ENCODE measurements around the gene CAMTA1.
"Not testable (repeated sequence)": the region's sequence is repeated elsewhere in the genome, so short reads cannot be mapped to it uniquely, and the experiment has no call there.

CAMTA1 gene

GRCh38 chr1:7319196-7319595 is 533.9 kb downstream of the CAMTA1 start:
- Histone ChIP-seq H3K4me3 (ENCODE audit: low read length) (no peak overlapping the region), H3K27me3 (ENCODE audit: insufficient read depth, low read length) (no peaks in the 10 kb centered on the region), H3K9me3 (ENCODE audit: insufficient read depth, low read depth, low read length) (no peaks in the 10 kb centered on the region), H3K4me1 (ENCODE audit: insufficient read depth, low read length) (no peaks in the 10 kb centered on the region), H3K27ac (ENCODE audit: low read depth, low read length) (no peak overlapping the region), H3K9ac (ENCODE audit: low read depth, low read length) (no peak overlapping the region), H3K36me3 (ENCODE audit: insufficient read depth, low read length) (no peaks in the 10 kb centered on the region)
- WGBS = 96% methylated on average over 5 of the region's 5 CpGs

- H3K9ac ChIP-seq (ENCODE audit: low read depth, low read length) = no peak overlapping the region
Observed at GRCh38 chr1:7320661-7321060, 535.4 kb downstream of the CAMTA1 start.

GRCh38 chr1:7322283-7322785 is 537.1 kb downstream of the CAMTA1 start:
- Histone ChIP-seq H3K9ac (ENCODE audit: low read depth, low read length) (no peak overlapping the region), H3K36me3 (ENCODE audit: insufficient read depth, low read length) (no peaks in the 10 kb centered on the region), H3K9me3 (ENCODE audit: insufficient read depth, low read depth, low read length) (no peaks in the 10 kb centered on the region), H3K27ac (ENCODE audit: low read depth, low read length) (no peak overlapping the region), H3K4me1 (ENCODE audit: insufficient read depth, low read length) (no peaks in the 10 kb centered on the region), H3K27me3 (ENCODE audit: insufficient read depth, low read length) (no peaks in the 10 kb centered on the region), H3K4me3 (ENCODE audit: low read length) (no peak overlapping the region)
- 93% methylated on average over 1 of the region's 2 CpGs for WGBS

More at GRCh38 chr1:7320661-7321060, 535.4 kb downstream of the CAMTA1 start:
- Histone ChIP-seq H3K9me3 (ENCODE audit: insufficient read depth, low read depth, low read length) (no peaks in the 10 kb centered on the region), H3K4me3 (ENCODE audit: low read length) (no peak overlapping the region), H3K27me3 (ENCODE audit: insufficient read depth, low read length) (no peaks in the 10 kb centered on the region), H3K36me3 (ENCODE audit: insufficient read depth, low read length) (no peaks in the 10 kb centered on the region), H3K27ac (ENCODE audit: low read depth, low read length) (no peak overlapping the region), H3K4me1 (ENCODE audit: insufficient read depth, low read length) (no peaks in the 10 kb centered on the region)

- H3K9me3 ChIP-seq (ENCODE audit: insufficient read depth, low read depth, low read length) = peaks cover 3% of the 10 kb centered on the region; the same call in 1 of the 2 replicates
- H3K27ac ChIP-seq (ENCODE audit: low read depth, low read length) = no peak overlapping the region
- no peaks in the 10 kb centered on the region for H3K27me3 ChIP-seq (ENCODE audit: insufficient read depth, low read length)
- H3K36me3 ChIP-seq (ENCODE audit: insufficient read depth, low read length) = no peaks in the 10 kb centered on the region
- WGBS = no CpG with 5 or more reads among the region's 1 CpG
- no peak overlapping the region for H3K4me3 ChIP-seq (ENCODE audit: low read length)
- no peaks in the 10 kb centered on the region for H3K4me1 ChIP-seq (ENCODE audit: insufficient read depth, low read length)
- no peak overlapping the region for H3K9ac ChIP-seq (ENCODE audit: low read depth, low read length)
Observed at GRCh38 chr1:7322912-7323311, 537.7 kb downstream of the CAMTA1 start.

- H3K36me3 ChIP-seq (ENCODE audit: insufficient read depth, low read length) = no peaks in the 10 kb centered on the region
- peaks cover 3% of the 10 kb centered on the region; the same call in 1 of the 2 replicates for H3K9me3 ChIP-seq (ENCODE audit: insufficient read depth, low read depth, low read length)
- H3K9ac ChIP-seq (ENCODE audit: low read depth, low read length) = no peak overlapping the region
- 89% methylated on average over 3 of the region's 3 CpGs for WGBS
- H3K4me1 ChIP-seq (ENCODE audit: insufficient read depth, low read length) = no peaks in the 10 kb centered on the region
- no peak overlapping the region for H3K27ac ChIP-seq (ENCODE audit: low read depth, low read length)
- no peaks in the 10 kb centered on the region for H3K27me3 ChIP-seq (ENCODE audit: insufficient read depth, low read length)
- no peak overlapping the region for H3K4me3 ChIP-seq (ENCODE audit: low read length)
Observed at GRCh38 chr1:7325254-7325653, 540.0 kb downstream of the CAMTA1 start.

GRCh38 chr1:7326366-7326765 is 541.1 kb downstream of the CAMTA1 start:
- 89% methylated on average over 2 of the region's 2 CpGs for WGBS
- H3K9me3 ChIP-seq (ENCODE audit: insufficient read depth, low read depth, low read length) = peaks cover 3% of the 10 kb centered on the region; the same call in 1 of the 2 replicates
- H3K27ac ChIP-seq (ENCODE audit: low read depth, low read length) = no peak overlapping the region

GRCh38 chr1:7327849-7328248 is 542.6 kb downstream of the CAMTA1 start:
- H3K4me3 ChIP-seq (ENCODE audit: low read length) = no peak overlapping the region
- H3K4me1 ChIP-seq (ENCODE audit: insufficient read depth, low read length) = no peaks in the 10 kb centered on the region
- H3K27me3 ChIP-seq (ENCODE audit: insufficient read depth, low read length) = no peaks in the 10 kb centered on the region
- H3K9ac ChIP-seq (ENCODE audit: low read depth, low read length) = no peak overlapping the region
- no peak overlapping the region for H3K27ac ChIP-seq (ENCODE audit: low read depth, low read length)
- H3K9me3 ChIP-seq (ENCODE audit: insufficient read depth, low read depth, low read length) = peaks cover 3% of the 10 kb centered on the region; the same call in 1 of the 2 replicates
- no peaks in the 10 kb centered on the region for H3K36me3 ChIP-seq (ENCODE audit: insufficient read depth, low read length)
- 91% methylated on average over 3 of the region's 3 CpGs for WGBS

More at GRCh38 chr1:7326366-7326765, 541.1 kb downstream of the CAMTA1 start:
- Histone ChIP-seq H3K27me3 (ENCODE audit: insufficient read depth, low read length) (no peaks in the 10 kb centered on the region), H3K36me3 (ENCODE audit: insufficient read depth, low read length) (no peaks in the 10 kb centered on the region), H3K9ac (ENCODE audit: low read depth, low read length) (no peak overlapping the region), H3K4me1 (ENCODE audit: insufficient read depth, low read length) (no peaks in the 10 kb centered on the region), H3K4me3 (ENCODE audit: low read length) (no peak overlapping the region)

GRCh38 chr1:7329868-7330615 is 544.8 kb downstream of the CAMTA1 start:
- Histone ChIP-seq H3K9me3 (ENCODE audit: insufficient read depth, low read depth, low read length) (peaks cover 3% of the 10 kb centered on the region; the same call in 1 of the 2 replicates), H3K4me1 (ENCODE audit: insufficient read depth, low read length) (peaks cover 5% of the 10 kb centered on the region; the same call in 1 of the 2 replicates), H3K27ac (ENCODE audit: low read depth, low read length) (no peak overlapping the region), H3K4me3 (ENCODE audit: low read length) (no peak overlapping the region), H3K36me3 (ENCODE audit: insufficient read depth, low read length) (no peaks in the 10 kb centered on the region), H3K27me3 (ENCODE audit: insufficient read depth, low read length) (no peaks in the 10 kb centered on the region), H3K9ac (ENCODE audit: low read depth, low read length) (no peak overlapping the region)
- 93% methylated on average over 15 of the region's 15 CpGs for WGBS

GRCh38 chr1:7330726-7331125 is 545.5 kb downstream of the CAMTA1 start:
- not testable (repeated sequence) for H3K27me3 ChIP-seq (ENCODE audit: insufficient read depth, low read length); H3K4me3 ChIP-seq (ENCODE audit: low read length); H3K9ac ChIP-seq (ENCODE audit: low read depth, low read length); H3K9me3 ChIP-seq (ENCODE audit: insufficient read depth, low read depth, low read length); H3K27ac ChIP-seq (ENCODE audit: low read depth, low read length); H3K4me1 ChIP-seq (ENCODE audit: insufficient read depth, low read length); H3K36me3 ChIP-seq (ENCODE audit: insufficient read depth, low read length)
- WGBS = 95% methylated on average over 7 of the region's 7 CpGs

- WGBS = 81% methylated on average over 8 of the region's 9 CpGs
- H3K4me1 ChIP-seq (ENCODE audit: insufficient read depth, low read length) = peaks cover 5% of the 10 kb centered on the region; the same call in 1 of the 2 replicates
- H3K27ac ChIP-seq (ENCODE audit: low read depth, low read length) = no peak overlapping the region
Observed at GRCh38 chr1:7331926-7332535, 546.8 kb downstream of the CAMTA1 start.

GRCh38 chr1:7333094-7333493 is 547.8 kb downstream of the CAMTA1 start:
- Histone ChIP-seq H3K36me3 (ENCODE audit: insufficient read depth, low read length) (no peaks in the 10 kb centered on the region), H3K9ac (ENCODE audit: low read depth, low read length) (no peak overlapping the region), H3K9me3 (ENCODE audit: insufficient read depth, low read depth, low read length) (no peaks in the 10 kb centered on the region), H3K4me1 (ENCODE audit: insufficient read depth, low read length) (peaks cover 5% of the 10 kb centered on the region; the same call in 1 of the 2 replicates), H3K4me3 (ENCODE audit: low read length) (no peak overlapping the region), H3K27me3 (ENCODE audit: insufficient read depth, low read length) (no peaks in the 10 kb centered on the region), H3K27ac (ENCODE audit: low read depth, low read length) (no peak overlapping the region)
- WGBS = 94% methylated on average over 11 of the region's 11 CpGs

More at GRCh38 chr1:7331926-7332535, 546.8 kb downstream of the CAMTA1 start:
- Histone ChIP-seq H3K36me3 (ENCODE audit: insufficient read depth, low read length) (no peaks in the 10 kb centered on the region), H3K27me3 (ENCODE audit: insufficient read depth, low read length) (no peaks in the 10 kb centered on the region), H3K9me3 (ENCODE audit: insufficient read depth, low read depth, low read length) (peaks cover 3% of the 10 kb centered on the region; the same call in 1 of the 2 replicates), H3K4me3 (ENCODE audit: low read length) (no peak overlapping the region), H3K9ac (ENCODE audit: low read depth, low read length) (no peak overlapping the region)
